GM12891 (cell line): ENCODE data around the gene CYB5R3. TPM values are rescaled to one million over a fixed set of nuclear protein-coding genes. Genes with fewer than 3 reads are reported as not detected.
A peak's percentile ranks its signal among the peaks of the same experiment; 100 is the strongest.

Source experiments
- DNase-seq: peaks from one replicate; pipeline ENCODE4 v3.0.0; 2011; ENCODE audit warnings: low spot score; ENCODE audit not compliant: insufficient read length
- FAIRE-seq: peaks from 2 replicates; lab custom pipeline; 2011; peaks lifted over from hg19 to GRCh38; lab: Jason Lieb, UNC
- PAX5 ChIP-seq: IDR thresholded peaks from 2 replicates; pipeline ENCODE4 v1.6.1; 2011; ENCODE audit warnings: low read length, moderate library complexity, mild to moderate bottlenecking; ENCODE audit not compliant: insufficient read depth, severe bottlenecking
- POLR2A ChIP-seq: IDR thresholded peaks from 2 replicates; pipeline ENCODE4 v1.6.1; 2011; ENCODE audit warnings: low read depth, low read length, control low read depth
- POLR2AphosphoS5 ChIP-seq: IDR thresholded peaks from 2 replicates; pipeline ENCODE4 v1.6.1; 2011; ENCODE audit warnings: low read depth, low read length, control low read depth
- POU2F2 ChIP-seq: IDR thresholded peaks from 2 replicates; pipeline ENCODE4 v1.6.1; 2011; ENCODE audit warnings: low read depth, mild to moderate bottlenecking, control low read depth, low read length, moderate library complexity
- SPI1 ChIP-seq: IDR thresholded peaks from 2 replicates; pipeline ENCODE4 v1.6.1; 2011; ENCODE audit warnings: low read depth, low read length, control low read depth
- TAF1 ChIP-seq: IDR thresholded peaks from 2 replicates; pipeline ENCODE4 v1.6.1; 2011; ENCODE audit warnings: low read depth, low read length, control low read depth
- polyA plus RNA-seq: library from polyadenylated mRNA; unstranded; fragments of >200 nt; gene quantifications from one replicate; pipeline ENCODE4 v1.2.1, GENCODE V29; 2012; ENCODE audit warnings: low read depth, missing spikeins, inconsistent platforms; ENCODE audit not compliant: missing spikeins

Gene CYB5R3
- 87.7 TPM for polyA plus RNA-seq

DNA sequence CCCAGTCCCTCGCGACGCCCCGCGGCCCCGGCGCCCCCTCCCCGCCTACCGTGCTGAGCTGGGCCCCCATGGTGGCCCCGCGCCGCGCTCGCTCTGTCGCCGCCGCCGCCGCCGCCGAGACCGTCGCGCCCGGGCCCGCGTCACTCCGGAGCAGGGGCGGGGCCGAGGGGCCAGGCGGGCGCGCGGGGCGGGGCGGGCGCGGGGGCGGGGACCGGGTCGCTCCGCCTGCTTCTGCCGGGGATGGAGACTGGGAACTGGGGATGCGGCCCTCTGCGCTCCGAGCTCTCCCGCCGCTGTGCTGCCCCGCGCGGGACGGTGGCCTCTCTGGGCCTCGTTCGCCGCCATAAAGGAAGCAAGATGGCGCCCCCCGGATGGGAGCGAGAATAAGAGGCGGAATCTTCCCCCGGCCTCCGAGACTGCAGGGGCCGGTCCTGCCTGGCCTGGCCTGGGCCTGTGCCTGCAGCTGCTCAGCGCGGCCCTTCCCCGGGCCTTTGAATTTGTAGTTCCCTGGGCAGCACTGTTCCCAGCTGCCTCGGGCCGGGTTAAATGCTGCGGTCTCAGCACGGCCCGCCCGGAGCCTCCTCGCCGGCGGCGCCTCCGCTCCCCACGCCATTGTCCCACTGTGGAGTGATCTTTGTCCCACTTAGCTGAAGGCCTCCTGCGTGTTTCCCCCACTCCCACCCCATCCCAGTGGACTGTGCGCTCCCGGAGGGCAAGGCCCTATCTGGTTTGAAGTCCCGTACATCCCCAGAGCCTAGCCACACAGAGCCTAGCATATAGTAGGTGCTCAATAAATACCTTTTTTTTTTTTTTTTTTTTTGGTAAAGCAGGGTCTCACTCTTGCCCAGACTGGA is at the start of gene CYB5R3:
TSS of gene CYB5R3 (minus strand) at position 147 of the 854 bp plus-strand sequence. CDS start at position 70, 77 bp downstream.
- TF ChIP-seq POU2F2 (no peak), POLR2A (peak; percentile 74), SPI1 (no peak), POLR2AphosphoS5 (peak; percentile 59; the same call in 1 of the 2 replicates), TAF1 (peak; percentile 91)
- FAIRE-seq = peak; percentile 88
- peak; percentile 95 for DNase-seq

GRCh38 chr22:42697542-42698013 is 48.4 kb upstream of the CYB5R3 start:
- no peak for FAIRE-seq
- DNase-seq = no peak
- TF ChIP-seq PAX5 = no peak

GRCh38 chr22:42696331-42696967 is 47.3 kb upstream of the CYB5R3 start:
- DNase-seq = no peak
- FAIRE-seq = peak; percentile 59
- TF ChIP-seq POLR2A = no peak
- no peak for TF ChIP-seq POLR2AphosphoS5
- TF ChIP-seq TAF1 = no peak
- TF ChIP-seq PAX5 = no peak
- no peak for TF ChIP-seq POU2F2
- no peak for TF ChIP-seq SPI1

DNA sequence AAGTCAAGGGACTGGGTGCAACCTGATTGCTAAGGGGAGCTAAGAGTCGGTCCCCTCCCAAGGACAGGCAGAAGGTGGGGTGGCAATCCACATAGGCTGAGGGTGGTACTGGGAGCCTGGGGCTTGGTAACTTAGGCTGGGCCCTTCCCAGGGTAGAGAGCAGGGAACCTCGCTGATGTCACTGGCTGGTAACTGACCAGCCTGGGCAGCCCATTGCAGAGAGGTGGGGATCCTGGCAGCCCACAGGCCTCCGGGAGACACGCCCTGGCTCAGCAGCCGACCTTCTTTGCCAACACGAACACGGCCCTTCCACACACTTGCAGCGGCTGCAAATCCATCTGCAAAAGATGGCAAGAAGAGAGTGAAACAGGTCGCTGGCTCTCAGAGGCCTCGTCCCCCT is 46.1 kb upstream of the CYB5R3 start:
- no peak for DNase-seq
- FAIRE-seq = no peak
- TF ChIP-seq TAF1 = no peak
- no peak for TF ChIP-seq POLR2A
- no peak for TF ChIP-seq PAX5
- TF ChIP-seq SPI1 = no peak
- no peak for TF ChIP-seq POLR2AphosphoS5
- TF ChIP-seq POU2F2 = no peak

- no peak for FAIRE-seq
- no peak for TF ChIP-seq SPI1
- TF ChIP-seq POLR2AphosphoS5 = no peak
- TF ChIP-seq PAX5 = no peak
- TF ChIP-seq TAF1 = no peak
- TF ChIP-seq POLR2A = no peak
- TF ChIP-seq POU2F2 = no peak
Measured at GRCh38 chr22:42693763-42694683, 44.8 kb upstream of the CYB5R3 start.

GRCh38 chr22:42693055-42693762 is 44.0 kb upstream of the CYB5R3 start:
- DNase-seq = no peak
- peak; percentile 31 for FAIRE-seq
- no peak for TF ChIP-seq POU2F2
- no peak for TF ChIP-seq POLR2A
- no peak for TF ChIP-seq TAF1
- no peak for TF ChIP-seq POLR2AphosphoS5
- TF ChIP-seq PAX5 = no peak
- TF ChIP-seq SPI1 = no peak

More at GRCh38 chr22:42693763-42694683, 44.8 kb upstream of the CYB5R3 start:
- no peak for DNase-seq

DNA sequence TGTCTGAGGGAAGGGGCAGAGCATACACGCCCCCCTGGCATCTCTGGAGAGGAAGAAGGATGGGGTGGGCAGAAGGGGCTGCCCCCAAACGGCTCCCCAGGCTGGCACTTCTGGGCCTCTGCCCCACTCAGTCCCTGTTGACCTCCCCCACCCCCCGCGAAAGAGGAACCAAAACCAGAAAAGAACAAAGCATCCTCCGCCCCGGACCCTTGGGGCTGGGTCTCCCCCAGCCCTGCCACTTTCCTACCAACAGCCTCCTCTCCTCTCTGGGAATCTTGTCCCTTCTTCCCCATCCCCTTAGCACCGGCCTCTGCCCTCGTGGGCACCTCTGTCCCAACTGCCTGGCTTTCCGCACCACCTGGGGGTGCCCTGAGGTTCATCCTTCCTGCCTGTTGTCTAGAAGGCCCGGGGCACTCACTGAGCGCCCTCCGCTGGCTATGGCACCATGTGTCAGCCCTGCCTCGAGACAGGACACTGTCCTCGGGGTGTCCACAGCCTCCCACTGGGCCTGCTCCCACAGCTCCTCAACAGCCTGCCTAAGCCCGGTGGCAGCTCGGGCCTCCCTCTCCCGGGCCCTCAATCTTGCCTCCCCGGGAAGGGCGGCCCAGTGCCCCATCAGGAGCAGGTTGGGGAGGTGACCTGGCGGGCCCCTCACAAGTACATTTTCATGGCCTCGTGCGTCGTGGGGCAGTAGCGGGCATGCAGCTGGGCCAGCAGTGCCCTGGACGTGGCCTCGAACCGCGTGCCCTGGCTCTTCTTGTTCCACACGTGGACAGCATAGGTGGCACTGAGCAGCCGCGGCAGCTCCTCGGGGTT is 43.3 kb upstream of the CYB5R3 start:
- TF ChIP-seq POU2F2 = no peak
- no peak for TF ChIP-seq PAX5
- no peak for TF ChIP-seq TAF1
- peak; percentile 50; the same call in 1 of the 2 replicates for TF ChIP-seq SPI1
- TF ChIP-seq POLR2AphosphoS5 = no peak
- no peak for TF ChIP-seq POLR2A
- FAIRE-seq = peak; percentile 85
- DNase-seq = peak; percentile 74
